GM21737 (cell line): ENCODE measurements around the gene CDS1.
"Not testable (repeated sequence)": the region's sequence is repeated elsewhere in the genome, so short reads cannot be mapped to it uniquely, and the experiment has no call there.

Experiments used
- ATAC-seq: cut with Tn5 transposase; IDR thresholded peaks from one replicate; pipeline ENCODE4 v1.9.1; 2021; ENCODE audit warnings: mild to moderate bottlenecking, moderate library complexity; ENCODE audit not compliant: unreplicated experiment

Gene CDS1

DNA sequence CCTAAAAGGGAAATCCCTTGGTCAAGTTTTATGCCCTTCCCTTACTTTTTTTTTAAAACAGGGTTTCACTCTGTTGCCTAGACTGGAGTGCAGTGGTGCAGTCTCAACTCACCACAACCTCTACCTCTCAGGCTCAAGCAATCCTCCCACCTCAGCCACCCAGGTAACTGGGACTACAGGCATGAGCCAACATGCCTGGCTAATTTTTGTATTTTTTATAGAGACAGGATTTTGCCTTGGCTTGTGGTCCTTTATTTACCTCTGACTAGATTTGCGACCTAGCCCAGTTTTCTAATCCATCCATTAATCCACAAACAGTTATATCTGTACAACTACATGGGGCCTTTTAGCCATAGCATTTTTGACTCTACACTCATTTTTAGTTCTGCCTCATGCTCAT lies 23.7 kb downstream of the CDS1 start:
- ATAC-seq, result no peak

DNA sequence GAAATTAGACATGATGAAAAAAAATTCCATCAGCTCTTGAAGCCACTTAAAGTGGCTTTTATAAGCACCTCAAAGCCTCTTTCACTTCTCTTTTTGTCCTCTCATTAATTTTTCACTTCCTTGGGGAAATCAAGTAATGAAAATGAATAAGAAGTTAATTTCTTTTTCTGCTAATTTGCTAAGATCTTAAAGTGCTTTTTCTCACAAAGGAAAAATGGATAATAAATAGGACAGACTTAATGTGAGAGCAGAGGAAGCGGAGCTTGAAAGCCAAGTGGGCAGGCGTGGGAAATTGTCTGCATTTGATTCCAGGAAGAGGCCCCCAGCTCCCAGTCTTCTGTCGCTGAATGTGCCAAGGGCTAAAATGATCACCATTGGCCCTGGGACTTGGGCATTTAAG lies 28.6 kb downstream of the CDS1 start:
- ATAC-seq, result no peak

DNA sequence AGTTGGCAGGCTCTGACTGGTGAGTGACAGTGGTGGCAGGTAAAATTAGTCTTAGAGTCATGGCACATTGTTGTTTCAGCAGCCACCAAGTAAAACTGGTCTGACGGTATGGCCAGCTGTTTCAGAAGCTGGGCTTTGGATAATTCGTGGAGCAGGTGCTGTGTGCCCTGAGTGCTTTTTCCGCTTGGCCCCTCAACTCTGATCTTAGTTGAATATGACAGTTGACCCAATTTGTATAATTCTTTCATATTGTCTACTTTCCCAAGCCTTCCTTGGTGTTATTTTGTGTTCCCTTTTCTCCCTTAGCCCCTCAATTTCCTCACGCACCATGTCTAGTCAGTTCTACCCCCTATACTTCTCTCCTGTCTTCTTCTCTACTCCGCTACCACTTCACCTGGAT lies 32.0 kb downstream of the CDS1 start:
- no peak for ATAC-seq

DNA sequence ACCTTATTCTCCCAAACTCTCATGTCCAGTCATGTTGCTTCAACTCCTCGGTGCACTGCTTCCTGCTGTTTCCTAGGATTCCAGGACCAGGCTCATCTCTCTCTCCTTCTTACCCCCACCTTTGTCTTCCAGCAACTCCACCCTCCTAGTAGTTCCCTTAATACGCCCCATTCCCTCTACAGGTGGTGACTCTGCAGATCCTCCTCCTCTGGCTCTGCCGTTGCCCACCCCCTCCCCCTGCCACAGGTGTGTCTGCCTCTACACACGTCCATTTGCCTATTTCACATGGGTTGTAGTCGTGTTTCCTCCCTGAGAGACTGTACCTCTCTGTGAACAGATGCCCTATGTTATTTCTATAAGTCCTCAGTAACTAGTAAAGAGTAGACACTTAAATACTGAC lies 32.4 kb downstream of the CDS1 start:
- no peak for ATAC-seq

DNA sequence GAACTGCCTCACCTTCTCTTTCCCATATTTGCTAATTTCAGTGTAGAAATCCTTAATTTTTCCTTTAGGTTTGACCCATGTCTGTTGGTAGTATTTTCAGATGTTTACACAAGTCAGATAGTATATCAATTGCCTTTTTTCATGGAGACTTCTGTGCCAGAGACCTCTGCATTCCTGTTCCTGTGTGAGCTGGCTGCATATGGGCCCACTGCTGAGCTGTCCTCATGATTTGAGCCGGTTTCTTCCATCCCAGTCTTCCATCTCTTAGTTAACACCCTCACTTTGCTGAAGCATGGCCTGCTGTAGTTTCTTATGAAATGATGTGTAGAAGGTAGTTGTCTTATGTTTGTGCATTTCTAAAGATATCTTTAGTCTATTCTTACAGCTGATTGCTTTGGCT lies 40.0 kb downstream of the CDS1 start:
- no peak for ATAC-seq

DNA sequence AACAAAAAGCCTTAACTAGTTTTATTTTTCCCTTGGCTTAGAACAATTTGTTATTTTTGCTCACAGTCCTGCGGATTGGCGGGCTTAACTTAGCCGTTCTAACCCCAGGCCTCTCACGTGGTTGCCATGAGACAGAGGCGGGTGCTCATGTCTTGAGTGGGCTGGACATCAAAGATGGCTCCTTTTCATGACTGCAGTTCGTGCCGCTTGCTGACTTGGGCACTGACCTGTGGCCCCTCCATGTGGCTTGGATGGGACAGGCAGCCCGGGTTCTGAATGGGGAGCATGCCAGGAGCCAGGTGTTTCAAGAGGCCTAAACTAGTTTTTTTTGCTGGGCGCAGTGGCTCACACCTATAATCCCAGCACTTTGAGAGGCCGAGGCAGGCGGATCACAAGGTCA lies 40.7 kb downstream of the CDS1 start:
- ATAC-seq, result no peak

DNA sequence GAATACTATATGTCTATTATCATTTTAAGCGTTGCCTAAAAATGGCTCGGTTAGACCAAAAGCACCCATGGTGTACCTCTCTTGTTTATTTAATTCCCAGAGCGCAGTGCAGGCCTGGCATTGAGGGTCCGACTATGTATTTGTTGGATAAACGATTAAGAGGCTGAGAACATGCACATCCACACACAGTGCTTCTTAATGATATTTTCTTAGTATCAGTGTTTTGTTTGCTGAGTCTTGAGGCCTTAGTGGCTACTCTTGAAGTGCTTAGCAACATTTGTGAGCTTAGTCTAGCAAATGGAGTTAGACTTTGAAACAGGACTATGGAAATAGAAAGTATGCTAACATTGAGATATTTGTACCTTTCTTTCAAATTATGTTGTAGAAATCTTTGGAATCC lies 43.7 kb downstream of the CDS1 start:
- ATAC-seq, result no peak

DNA sequence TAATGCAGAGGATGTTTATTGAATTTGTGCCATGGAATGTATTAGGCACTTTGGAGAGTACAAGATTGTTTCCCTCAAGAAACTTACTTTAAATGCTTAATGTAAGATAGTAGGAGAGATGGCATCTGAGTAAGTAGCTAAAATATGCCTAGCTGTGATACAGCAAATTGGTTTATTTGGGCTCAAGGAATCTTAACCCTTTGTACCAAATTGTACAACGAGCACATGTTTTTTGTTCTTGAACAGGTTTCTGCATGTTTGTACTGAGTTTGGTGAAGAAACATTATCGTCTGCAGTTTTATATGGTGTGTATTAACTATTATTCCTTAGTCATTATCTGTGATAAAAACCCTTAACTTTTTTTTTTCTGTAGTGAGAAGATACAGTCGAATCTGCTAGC lies 48.6 kb downstream of the CDS1 start:
- ATAC-seq, result no peak

DNA sequence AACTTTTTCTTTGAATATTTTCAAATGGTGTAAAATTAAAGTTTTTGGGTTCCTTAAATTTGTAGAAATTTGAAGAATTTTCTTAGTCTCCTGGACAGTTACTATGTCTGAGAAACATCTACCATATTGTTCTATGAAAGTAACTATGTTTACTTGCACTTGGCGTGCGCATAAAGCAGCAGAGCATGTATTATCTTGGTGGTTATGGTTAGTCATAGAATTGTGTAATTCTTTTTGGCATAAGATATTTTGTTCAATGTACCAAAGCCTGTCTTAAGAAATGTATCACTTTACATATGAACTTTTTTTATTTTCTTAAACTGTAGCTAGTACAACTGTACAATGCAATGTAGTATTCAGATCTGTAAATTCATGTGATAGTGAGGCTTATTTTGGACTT lies 49.2 kb downstream of the CDS1 start:
- ATAC-seq, result no peak

DNA sequence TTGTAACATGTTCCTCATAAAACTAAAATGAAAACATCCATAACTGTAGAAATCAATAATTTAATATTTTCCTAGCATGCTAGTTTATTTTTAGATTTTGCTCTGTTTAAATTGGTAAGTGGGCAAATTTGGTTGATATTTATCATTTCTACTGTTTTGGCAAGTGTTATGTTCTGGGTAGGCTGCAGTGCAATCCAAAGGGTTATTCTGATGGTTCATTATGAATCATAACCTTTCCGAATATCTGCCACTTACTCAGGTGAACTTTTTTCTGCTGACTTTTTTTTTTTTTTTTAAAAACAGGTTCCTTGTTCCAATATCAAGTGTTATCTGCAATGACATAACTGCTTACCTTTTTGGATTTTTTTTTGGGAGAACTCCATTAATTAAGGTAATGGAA lies 52.0 kb downstream of the CDS1 start:
- ATAC-seq, result no peak

DNA sequence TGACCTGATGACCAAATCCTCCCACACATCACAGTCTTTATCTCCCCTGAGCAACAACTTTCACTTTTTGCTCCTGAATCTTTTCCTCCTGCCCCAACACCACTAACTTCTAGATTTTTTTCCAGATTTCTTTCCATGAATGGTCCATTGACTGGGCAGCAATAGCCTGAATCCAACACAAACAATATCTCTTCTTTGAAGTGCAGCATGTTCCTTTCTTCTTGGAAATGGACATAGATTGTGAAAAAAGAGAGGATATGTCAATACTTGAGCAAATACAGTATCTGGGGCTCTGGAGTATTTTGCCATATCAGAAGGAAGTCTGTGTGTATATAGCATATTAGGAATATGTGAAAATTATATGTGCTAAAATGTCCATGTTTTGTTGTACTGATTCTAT lies 55.2 kb downstream of the CDS1 start:
- ATAC-seq, result no peak

DNA sequence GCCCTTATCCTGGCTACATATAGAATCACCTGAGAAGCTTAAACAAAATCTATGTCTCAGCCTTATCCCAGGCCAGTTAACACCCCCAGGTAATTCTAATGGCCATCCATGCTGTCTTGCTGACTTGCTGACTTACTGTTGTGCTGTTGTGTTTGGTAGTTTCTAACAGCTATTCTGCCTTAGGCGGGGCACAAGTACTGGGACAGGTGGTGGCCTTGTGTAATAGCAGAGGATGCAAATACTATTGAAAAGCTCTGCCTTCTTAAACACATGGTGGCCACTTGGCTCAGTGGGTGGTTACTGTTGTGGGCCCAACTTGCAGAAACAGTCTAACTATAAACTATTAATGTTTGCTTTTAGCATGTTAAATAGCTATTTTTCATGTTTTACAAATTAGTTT lies 56.2 kb downstream of the CDS1 start:
- ATAC-seq, result no peak

DNA sequence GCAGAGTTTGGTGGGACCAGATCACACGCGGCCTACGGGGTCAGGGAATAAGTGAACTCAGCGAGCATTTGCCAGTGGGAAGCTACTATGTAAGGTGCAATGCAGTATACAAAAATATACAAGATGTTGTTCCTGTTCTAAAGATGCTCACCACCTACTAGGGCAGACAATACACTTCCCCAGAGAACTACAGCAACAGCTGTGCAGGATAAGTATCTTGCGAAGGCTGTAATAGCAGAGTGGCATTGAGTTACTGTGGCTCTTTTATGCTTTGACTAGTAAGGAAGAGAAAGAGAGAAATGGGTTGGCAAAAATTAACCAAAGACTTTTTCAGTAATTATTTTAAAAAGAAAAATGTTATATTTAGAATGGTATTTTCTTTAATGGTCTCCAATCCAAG lies 61.2 kb downstream of the CDS1 start:
- no peak for ATAC-seq

DNA sequence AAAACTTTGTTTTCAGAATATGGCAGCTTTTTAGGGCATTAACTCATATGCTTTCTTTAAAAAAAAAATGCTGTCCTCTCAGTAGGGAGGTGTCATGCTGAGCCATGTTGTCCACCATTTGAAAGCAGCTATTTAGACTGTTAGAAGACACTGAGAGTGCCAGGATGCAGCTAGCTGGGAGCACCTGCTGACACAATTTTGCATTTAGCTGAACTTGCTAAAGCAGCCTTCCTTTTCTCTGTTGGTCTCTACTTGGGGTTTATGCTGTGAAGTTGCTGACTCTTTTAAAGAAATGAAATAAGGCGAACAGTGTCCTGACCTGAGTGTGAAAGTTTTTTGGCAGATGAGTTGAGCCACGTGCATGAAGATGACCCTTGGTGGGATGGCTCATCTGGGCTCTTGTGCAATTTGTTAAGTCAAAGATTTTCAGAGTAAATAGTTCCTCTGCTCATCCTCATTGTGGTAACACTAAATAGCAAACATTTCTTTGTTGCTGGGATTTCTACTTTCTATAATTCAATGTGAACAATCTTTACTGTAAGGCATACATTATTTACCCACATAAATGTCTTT lies 64.5 kb downstream of the CDS1 start:
- ATAC-seq, result no peak

DNA sequence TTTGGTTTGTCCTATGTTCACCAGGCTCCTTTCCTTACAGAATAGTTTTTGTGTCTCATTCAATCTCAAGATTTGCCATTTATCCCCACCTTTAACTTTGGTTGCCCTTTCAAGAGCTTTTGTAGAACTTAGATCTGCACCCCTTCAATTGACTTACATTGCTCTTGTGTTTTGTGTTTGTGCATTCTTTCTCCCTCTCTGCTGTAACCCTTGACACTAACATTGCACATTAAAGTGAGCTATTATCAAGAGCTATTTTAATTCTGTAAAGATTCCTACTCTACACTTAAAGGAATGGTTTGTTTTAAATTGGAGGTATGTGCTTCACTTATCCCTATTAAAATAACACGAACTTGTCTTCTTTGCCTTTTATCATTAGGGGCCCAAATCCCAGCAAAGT lies 65.3 kb downstream of the CDS1 start:
- no peak for ATAC-seq

DNA sequence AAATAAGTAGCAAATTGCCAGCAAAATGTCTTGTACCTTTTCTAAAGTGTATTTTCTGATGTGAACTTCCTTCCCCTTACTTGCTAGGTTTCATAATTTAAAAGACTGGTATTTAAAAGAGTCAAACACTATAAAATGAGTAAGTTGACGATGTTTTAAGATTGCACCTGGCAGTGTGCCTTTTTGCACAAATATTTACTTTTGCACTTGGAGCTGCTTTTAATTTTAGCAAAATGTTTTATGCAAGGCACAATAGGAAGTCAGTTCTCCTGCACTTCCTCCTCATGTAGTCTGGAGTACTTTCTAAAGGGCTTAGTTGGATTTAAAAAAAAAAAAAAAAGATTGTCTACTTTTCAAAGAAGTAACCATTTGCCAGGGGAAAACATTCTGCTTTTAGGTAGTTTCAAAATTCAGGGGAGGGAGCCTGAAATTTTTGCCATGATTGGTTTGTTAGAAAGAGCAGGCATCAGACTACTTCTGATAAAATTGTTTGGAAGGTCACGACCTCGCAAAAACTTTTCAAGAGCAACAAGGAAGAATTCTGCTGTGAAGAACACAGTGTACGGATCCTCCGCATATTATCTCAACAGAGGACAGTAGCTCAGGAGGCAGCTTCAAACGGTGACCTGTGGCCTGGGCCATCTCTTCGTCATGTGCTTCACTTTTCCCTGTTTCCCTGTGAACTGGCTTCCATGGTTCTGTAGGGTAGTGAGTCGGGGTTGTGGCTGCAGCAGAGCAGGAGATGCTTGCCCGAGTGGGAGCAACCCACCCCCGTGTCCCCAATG lies 66.1 kb downstream of the CDS1 start:
- no peak for ATAC-seq

DNA sequence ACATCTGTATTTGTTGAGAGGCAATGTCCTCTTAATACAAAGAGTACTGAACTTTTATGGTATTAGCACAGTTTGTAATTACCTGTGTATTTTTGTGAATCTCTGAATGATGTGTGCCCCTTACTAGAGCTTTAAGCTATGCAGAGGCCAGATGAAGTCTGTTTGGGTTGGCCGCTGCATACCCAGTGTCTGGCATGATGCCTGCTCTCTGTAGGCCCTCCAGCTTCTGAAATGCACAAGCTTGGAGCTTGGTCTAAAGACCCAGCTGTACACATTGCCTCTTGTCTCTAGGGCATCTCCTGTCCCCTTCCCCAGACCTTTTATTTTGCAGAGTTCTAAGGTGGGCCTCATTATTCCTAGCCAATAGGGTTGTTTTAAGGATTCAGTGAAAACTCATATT lies 68.6 kb downstream of the CDS1 start:
- no peak for ATAC-seq

DNA sequence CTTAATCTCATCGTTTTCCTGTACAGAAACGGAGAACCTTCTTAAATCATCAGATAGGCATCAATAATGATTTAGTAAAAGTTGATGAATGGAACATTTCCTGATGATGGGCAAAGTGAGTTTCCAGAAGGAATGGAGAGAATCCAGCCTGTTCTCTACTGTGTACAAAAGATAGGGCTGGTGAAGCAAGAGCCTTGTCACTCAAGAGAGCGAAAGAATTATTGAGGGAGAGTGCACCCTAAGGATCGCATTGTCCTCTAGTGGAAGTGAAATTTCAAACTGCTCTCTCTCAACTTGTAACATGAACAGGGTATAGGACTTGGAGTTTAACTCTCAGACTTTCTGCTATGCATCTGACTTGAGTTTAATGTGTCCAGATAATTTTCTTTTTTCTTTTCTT lies 69.6 kb downstream of the CDS1 start:
- no peak for ATAC-seq

DNA sequence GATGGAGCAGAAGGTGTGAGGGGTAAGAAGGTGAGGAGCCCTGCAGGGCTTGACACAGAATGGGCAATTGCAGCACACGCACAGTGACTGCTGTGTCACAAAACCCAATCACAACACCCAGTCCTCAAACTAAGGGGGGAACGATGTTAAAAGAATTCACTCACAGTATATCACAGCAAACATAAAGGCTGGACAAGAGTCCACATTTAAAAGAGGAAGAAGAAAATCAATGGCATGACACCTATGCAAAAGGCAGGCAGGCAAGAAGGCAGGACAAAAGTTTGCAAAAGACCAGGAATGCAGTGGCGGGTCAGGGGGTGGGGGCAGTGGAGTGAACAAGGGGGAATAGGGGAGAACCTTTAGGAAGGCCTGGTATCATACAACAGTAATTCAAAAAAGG lies 77.7 kb downstream of the CDS1 start:
- no peak for ATAC-seq

DNA sequence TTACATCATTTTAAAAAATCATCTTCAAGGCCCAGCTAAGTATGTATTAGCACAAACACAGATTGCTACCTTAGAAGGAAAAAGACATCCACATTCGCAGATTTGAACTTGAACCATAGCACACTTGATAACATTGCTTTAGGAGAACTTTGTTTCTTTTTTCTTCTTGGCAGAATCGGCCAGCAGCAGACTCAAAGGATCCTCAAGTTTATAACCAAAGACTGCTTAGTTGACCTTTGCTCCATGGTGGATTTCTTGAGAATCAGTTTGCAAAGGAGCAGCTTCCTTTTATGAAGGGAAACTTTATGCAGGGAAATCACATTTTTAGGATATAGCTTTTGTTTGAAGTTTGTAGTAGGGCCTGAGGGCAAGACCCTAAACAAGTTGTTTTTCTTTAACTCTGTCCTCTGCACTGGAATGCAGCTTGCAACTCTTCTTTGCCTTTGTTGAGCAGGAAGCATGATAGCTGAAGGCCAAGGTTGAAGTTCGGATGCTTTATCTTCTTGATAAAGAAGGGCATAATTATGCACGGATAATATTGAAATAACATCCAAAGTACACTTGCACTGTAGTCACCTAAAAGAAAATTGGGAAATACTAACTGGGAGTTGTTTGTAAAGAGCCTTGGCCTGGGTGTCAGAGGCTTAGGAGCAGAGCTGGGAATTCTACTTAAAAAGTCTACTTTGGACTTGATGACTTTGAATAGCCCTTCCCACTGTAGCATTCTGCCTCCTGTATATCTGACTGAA lies 78.4 kb downstream of the CDS1 start:
- ATAC-seq, result no peak

DNA sequence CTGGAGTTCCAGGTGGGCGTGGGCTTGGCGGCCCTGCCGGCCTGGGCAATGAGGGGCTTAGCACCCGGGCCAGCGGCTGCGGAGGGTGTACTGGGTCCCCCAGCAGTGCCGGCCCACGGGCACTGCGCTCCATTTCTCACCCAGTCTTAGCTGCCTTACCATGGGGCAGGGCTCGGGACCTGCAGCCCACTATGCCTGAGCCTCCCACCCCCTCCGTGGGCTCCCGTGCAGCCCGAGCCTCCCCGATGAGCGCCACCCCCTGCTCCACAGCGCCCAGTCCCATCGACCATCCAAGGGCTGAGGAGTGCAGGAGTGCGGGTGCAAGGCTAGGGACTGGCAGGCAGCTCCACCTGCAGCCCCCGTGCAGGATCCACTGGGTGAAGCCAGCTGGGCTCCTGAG lies 81.8 kb downstream of the CDS1 start:
- ATAC-seq, result not testable (repeated sequence)

DNA sequence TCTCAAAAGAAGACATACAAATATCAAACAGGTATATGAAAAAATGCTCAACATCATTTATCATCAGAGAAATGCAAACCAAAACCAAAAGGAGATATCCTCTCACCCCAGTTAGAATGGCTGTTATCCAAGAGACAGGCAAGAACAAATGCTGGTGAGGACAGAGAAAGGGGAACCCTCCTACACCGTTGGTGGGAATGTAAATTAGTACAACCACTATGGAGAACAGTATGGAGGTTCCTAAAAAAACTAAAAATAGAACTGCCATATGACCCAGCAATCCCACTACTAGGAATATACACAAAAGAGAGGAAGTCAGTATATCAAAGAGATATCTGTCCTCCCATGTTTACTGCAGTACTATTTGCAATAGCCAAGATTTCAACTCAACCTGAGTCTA lies 83.5 kb downstream of the CDS1 start:
- no peak for ATAC-seq
